HepG2 (cell line): ENCODE measurements around the gene CDKN2A. TPM values are rescaled to one million over a fixed set of nuclear protein-coding genes. Genes with fewer than 3 reads are reported as not detected.

Experiments used
- JUND ChIP-seq: sonication (generic); formaldehyde crosslinking; IDR thresholded peaks from 2 replicates; pipeline ENCODE4 v1.8.0; 2022; ENCODE audit warnings: mild to moderate bottlenecking, missing genetic modification reagents
- SAFB2 ChIP-seq: sonication (generic); formaldehyde crosslinking; IDR thresholded peaks from 2 replicates; pipeline ENCODE4 v1.5.1; 2020; ENCODE audit warnings: missing genetic modification reagents, low read depth, mild to moderate bottlenecking, borderline replicate concordance
- SP4 ChIP-seq: sonication (generic); formaldehyde crosslinking; IDR thresholded peaks from 2 replicates; pipeline ENCODE4 v1.8.1; 2023; ENCODE audit warnings: mild to moderate bottlenecking, missing genetic modification reagents
- TARDBP ChIP-seq: sonication (generic); formaldehyde crosslinking; IDR thresholded peaks from 2 replicates; pipeline ENCODE4 v1.8.0; 2022; ENCODE audit warnings: mild to moderate bottlenecking, missing genetic modification reagents
- ZFY ChIP-seq: sonication (generic); formaldehyde crosslinking; IDR thresholded peaks from 2 replicates; pipeline ENCODE4 v1.4.0; 2020; ENCODE audit warnings: missing genetic modification reagents
- ZNF253 ChIP-seq: sonication (generic); formaldehyde crosslinking; IDR thresholded peaks from 2 replicates; pipeline ENCODE4 v1.8.0; 2022; ENCODE audit warnings: mild to moderate bottlenecking, missing genetic modification reagents, borderline replicate concordance
- ZNF543 ChIP-seq: sonication (generic); formaldehyde crosslinking; IDR thresholded peaks from 2 replicates; pipeline ENCODE4 v1.4.0; 2020; ENCODE audit warnings: mild to moderate bottlenecking, missing genetic modification reagents
- ZSCAN22 ChIP-seq: sonication (generic); formaldehyde crosslinking; IDR thresholded peaks from 2 replicates; pipeline ENCODE4 v1.4.0; 2020; ENCODE audit warnings: mild to moderate bottlenecking, missing genetic modification reagents
- ZSCAN25 ChIP-seq: sonication (generic); formaldehyde crosslinking; IDR thresholded peaks from 2 replicates; pipeline ENCODE4 v1.8.0; 2022; ENCODE audit warnings: mild to moderate bottlenecking, missing genetic modification reagents
- polyA plus RNA-seq, 8 experiments: library from polyadenylated mRNA; depleted of rRNA in 3 of 8; stranded (reverse) in 7 of 8; unstranded in 1 of 8; fragments of >200 nt; fragmentation: Illumina TruSeq in 4 of 8; extraction: Trizol in 4 of 8; gene quantifications; 2 replicates each; pipeline versions ENCODE4 v1.2.1 to v1.2.3, GENCODE V29; 2011 to 2016; ENCODE audit warnings: low read depth in 4 of 8, missing spikeins in 1 of 8, mixed read lengths in 1 of 8; ENCODE audit not compliant: insufficient read depth in 1 of 8
- total RNA-seq, 5 experiments: library from RNA; depleted of rRNA; stranded (reverse); fragments of >200 nt; fragmentation: Illumina TruSeq; extraction: Trizol; gene quantifications; 2 replicates each; pipeline ENCODE4 v1.2.3, GENCODE V29; 2016; ENCODE audit warnings: low read depth in 1 of 5
- TF ChIP-seq, protein P1 (sequence below): sonication (generic); formaldehyde crosslinking; IDR thresholded peaks from 2 replicates; pipeline ENCODE4 v1.5.1; 2020; ENCODE audit warnings: mild to moderate bottlenecking, missing genetic modification reagents, moderate library complexity
- TF ChIP-seq, protein P2 (sequence below): sonication (generic); formaldehyde crosslinking; IDR thresholded peaks from 2 replicates; pipeline ENCODE4 v1.5.0; 2020; ENCODE audit warnings: mild to moderate bottlenecking, low read depth, missing genetic modification reagents, borderline replicate concordance
- TF ChIP-seq, protein P3 (sequence below): sonication (generic); formaldehyde crosslinking; IDR thresholded peaks from 2 replicates; pipeline ENCODE4 v1.4.0; 2020; ENCODE audit warnings: missing genetic modification reagents, borderline replicate concordance
- TF ChIP-seq, protein P4 (sequence below): sonication (generic); formaldehyde crosslinking; IDR thresholded peaks from 2 replicates; pipeline ENCODE4 v1.4.0; 2020; ENCODE audit warnings: missing genetic modification reagents
- TF ChIP-seq, protein P5 (sequence below): sonication (generic); formaldehyde crosslinking; IDR thresholded peaks from 2 replicates; pipeline ENCODE4; 2020; ENCODE audit warnings: missing genetic modification reagents, mild to moderate bottlenecking, borderline replicate concordance

CDKN2A gene
- total and polyA plus RNA-seq, 2 of the 13 experiments (the other 11 are each of a cell fraction or from before 2014, with no cell fraction given): 4.2 to 4.8 TPM

DNA sequence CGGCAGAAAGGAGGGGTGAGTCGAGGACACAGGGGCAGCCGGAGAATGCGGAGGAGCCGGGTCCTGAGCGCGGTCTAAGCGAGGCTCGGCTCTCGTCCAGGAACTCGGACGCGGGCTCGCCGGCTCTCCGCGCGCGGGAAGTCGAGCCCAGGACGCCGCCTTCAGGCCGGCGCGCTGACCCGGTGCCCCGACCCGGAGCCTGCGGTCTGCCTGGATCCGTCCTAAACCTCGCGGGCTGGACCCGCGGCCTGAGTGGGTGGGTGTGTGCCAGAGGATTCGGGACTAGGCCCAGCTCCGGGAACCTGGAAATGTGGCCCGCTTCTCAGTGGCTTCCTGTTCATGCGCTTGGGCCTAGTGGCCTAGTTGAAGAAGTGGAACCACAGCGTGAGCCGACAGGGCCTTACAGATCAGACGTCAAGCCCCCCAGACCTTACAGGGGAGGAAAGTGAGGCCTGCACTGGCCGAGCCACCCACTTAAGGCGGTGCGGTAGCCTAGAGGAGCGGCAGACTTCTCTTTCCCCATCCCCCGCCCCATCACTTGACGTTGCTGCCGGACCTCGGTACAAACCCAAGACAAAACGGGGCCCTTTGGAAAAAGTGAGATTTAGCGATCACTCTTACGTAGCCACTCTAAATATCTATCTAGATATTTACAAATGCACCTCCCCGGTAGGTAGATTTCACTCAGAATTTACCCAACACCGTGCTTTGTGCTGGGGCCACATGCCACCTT, 1.6 kb upstream of the CDKN2A start (continued):
- TF ChIP-seq, protein P1, sequence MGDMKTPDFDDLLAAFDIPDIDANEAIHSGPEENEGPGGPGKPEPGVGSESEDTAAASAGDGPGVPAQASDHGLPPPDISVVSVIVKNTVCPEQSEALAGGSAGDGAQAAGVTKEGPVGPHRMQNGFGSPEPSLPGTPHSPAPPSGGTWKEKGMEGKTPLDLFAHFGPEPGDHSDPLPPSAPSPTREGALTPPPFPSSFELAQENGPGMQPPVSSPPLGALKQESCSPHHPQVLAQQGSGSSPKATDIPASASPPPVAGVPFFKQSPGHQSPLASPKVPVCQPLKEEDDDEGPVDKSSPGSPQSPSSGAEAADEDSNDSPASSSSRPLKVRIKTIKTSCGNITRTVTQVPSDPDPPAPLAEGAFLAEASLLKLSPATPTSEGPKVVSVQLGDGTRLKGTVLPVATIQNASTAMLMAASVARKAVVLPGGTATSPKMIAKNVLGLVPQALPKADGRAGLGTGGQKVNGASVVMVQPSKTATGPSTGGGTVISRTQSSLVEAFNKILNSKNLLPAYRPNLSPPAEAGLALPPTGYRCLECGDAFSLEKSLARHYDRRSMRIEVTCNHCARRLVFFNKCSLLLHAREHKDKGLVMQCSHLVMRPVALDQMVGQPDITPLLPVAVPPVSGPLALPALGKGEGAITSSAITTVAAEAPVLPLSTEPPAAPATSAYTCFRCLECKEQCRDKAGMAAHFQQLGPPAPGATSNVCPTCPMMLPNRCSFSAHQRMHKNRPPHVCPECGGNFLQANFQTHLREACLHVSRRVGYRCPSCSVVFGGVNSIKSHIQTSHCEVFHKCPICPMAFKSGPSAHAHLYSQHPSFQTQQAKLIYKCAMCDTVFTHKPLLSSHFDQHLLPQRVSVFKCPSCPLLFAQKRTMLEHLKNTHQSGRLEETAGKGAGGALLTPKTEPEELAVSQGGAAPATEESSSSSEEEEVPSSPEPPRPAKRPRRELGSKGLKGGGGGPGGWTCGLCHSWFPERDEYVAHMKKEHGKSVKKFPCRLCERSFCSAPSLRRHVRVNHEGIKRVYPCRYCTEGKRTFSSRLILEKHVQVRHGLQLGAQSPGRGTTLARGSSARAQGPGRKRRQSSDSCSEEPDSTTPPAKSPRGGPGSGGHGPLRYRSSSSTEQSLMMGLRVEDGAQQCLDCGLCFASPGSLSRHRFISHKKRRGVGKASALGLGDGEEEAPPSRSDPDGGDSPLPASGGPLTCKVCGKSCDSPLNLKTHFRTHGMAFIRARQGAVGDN: peak; percentile 60
- no peak for TF ChIP-seq ZNF253 (CRISPR knock-in tag)
- TF ChIP-seq ZNF543: peak; percentile 50; the same call in 1 of the 2 replicates
- TF ChIP-seq SAFB2: no peak
- TF ChIP-seq, protein P2, sequence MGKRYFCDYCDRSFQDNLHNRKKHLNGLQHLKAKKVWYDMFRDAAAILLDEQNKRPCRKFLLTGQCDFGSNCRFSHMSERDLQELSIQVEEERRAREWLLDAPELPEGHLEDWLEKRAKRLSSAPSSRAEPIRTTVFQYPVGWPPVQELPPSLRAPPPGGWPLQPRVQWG (CRISPR knock-in tag): no peak
- TF ChIP-seq, protein P3, sequence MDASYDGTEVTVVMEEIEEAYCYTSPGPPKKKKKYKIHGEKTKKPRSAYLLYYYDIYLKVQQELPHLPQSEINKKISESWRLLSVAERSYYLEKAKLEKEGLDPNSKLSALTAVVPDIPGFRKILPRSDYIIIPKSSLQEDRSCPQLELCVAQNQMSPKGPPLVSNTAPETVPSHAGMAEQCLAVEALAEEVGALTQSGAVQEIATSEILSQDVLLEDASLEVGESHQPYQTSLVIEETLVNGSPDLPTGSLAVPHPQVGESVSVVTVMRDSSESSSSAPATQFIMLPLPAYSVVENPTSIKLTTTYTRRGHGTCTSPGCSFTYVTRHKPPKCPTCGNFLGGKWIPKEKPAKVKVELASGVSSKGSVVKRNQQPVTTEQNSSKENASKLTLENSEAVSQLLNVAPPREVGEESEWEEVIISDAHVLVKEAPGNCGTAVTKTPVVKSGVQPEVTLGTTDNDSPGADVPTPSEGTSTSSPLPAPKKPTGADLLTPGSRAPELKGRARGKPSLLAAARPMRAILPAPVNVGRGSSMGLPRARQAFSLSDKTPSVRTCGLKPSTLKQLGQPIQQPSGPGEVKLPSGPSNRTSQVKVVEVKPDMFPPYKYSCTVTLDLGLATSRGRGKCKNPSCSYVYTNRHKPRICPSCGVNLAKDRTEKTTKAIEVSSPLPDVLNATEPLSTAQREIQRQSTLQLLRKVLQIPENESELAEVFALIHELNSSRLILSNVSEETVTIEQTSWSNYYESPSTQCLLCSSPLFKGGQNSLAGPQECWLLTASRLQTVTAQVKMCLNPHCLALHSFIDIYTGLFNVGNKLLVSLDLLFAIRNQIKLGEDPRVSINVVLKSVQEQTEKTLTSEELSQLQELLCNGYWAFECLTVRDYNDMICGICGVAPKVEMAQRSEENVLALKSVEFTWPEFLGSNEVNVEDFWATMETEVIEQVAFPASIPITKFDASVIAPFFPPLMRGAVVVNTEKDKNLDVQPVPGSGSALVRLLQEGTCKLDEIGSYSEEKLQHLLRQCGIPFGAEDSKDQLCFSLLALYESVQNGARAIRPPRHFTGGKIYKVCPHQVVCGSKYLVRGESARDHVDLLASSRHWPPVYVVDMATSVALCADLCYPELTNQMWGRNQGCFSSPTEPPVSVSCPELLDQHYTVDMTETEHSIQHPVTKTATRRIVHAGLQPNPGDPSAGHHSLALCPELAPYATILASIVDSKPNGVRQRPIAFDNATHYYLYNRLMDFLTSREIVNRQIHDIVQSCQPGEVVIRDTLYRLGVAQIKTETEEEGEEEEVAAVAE (CRISPR knock-in tag): no peak
- TF ChIP-seq JUND (CRISPR knock-in tag): no peak
- peak; percentile 21; the same call in 1 of the 2 replicates for TF ChIP-seq ZFY (CRISPR knock-in tag)
- no peak for TF ChIP-seq TARDBP (CRISPR knock-in tag)
- no peak for TF ChIP-seq ZSCAN22 (CRISPR knock-in tag)
- 0 out of 2 replicates have a peak, but pooled peaks have one; percentile 28 for TF ChIP-seq SP4
- TF ChIP-seq ZSCAN25 (CRISPR knock-in tag): peak; percentile 66; the same call in 1 of the 2 replicates
- TF ChIP-seq, protein P4, sequence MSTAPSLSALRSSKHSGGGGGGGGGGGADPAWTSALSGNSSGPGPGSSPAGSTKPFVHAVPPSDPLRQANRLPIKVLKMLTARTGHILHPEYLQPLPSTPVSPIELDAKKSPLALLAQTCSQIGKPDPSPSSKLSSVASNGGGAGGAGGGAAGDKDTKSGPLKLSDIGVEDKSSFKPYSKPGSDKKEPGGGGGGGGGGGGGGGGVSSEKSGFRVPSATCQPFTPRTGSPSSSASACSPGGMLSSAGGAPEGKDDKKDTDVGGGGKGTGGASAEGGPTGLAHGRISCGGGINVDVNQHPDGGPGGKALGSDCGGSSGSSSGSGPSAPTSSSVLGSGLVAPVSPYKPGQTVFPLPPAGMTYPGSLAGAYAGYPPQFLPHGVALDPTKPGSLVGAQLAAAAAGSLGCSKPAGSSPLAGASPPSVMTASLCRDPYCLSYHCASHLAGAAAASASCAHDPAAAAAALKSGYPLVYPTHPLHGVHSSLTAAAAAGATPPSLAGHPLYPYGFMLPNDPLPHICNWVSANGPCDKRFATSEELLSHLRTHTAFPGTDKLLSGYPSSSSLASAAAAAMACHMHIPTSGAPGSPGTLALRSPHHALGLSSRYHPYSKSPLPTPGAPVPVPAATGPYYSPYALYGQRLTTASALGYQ (CRISPR knock-in tag): peak; percentile 31; the same call in 1 of the 2 replicates
- TF ChIP-seq, protein P5, sequence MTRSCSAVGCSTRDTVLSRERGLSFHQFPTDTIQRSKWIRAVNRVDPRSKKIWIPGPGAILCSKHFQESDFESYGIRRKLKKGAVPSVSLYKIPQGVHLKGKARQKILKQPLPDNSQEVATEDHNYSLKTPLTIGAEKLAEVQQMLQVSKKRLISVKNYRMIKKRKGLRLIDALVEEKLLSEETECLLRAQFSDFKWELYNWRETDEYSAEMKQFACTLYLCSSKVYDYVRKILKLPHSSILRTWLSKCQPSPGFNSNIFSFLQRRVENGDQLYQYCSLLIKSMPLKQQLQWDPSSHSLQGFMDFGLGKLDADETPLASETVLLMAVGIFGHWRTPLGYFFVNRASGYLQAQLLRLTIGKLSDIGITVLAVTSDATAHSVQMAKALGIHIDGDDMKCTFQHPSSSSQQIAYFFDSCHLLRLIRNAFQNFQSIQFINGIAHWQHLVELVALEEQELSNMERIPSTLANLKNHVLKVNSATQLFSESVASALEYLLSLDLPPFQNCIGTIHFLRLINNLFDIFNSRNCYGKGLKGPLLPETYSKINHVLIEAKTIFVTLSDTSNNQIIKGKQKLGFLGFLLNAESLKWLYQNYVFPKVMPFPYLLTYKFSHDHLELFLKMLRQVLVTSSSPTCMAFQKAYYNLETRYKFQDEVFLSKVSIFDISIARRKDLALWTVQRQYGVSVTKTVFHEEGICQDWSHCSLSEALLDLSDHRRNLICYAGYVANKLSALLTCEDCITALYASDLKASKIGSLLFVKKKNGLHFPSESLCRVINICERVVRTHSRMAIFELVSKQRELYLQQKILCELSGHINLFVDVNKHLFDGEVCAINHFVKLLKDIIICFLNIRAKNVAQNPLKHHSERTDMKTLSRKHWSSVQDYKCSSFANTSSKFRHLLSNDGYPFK (CRISPR knock-in tag): no peak
